GM12891 (cell line): ENCODE results near the gene LGR5.

Experiments
- POLR2A ChIP-seq: IDR thresholded peaks from 2 replicates; pipeline ENCODE4 v1.6.1; 2011; ENCODE audit warnings: low read depth, low read length, control low read depth
- POLR2AphosphoS5 ChIP-seq: IDR thresholded peaks from 2 replicates; pipeline ENCODE4 v1.6.1; 2011; ENCODE audit warnings: low read depth, low read length, control low read depth
- POU2F2 ChIP-seq: IDR thresholded peaks from 2 replicates; pipeline ENCODE4 v1.6.1; 2011; ENCODE audit warnings: low read depth, mild to moderate bottlenecking, control low read depth, low read length, moderate library complexity
- TAF1 ChIP-seq: IDR thresholded peaks from 2 replicates; pipeline ENCODE4 v1.6.1; 2011; ENCODE audit warnings: low read depth, low read length, control low read depth

DNA sequence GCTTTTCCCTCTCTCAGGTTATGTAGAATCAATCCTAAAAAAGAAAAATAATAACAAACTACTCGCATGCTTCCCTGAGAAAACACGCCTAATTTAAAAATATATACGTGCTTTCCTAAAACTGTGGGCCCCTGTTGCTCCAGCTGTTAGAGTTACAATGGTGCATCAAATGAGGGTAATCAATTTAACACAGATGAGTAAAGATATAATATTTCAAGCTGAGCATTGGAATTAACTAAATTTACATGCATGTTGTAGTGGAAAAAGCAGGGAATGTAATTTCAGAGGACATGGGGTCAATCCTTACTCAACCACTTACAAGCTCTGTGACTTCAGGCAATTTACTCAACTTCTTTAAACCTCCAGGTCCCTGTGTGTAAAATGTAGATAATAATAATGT is 22.4 kb upstream of the LGR5 start:
- TF ChIP-seq POLR2A (no peak), TAF1 (no peak), POLR2AphosphoS5 (no peak), POU2F2 (no peak)
